PC-9 (cell line): ENCODE results near the gene FAM200B. TPM values are rescaled to one million over a fixed set of nuclear protein-coding genes. Genes with fewer than 3 reads are reported as not detected.

ENCODE experiments used
- BruUV-seq: library from RNA; stranded (reverse); fragments of 400-500 nt; replicated peaks from 2 replicates; lab custom pipeline; 2021; lab: Mats Ljungman, UMichigan
- CTCF ChIA-PET: fragments of 300-600 bp; sonication (Branson Sonifier 250); formaldehyde crosslinking; loops from one replicate; lab custom pipeline; 2022; ENCODE audit warnings: antibody characterized with exemption; lab: Charles Lee
- POLR2A ChIA-PET: fragments of 300-600 bp; sonication (Branson Sonifier 250); formaldehyde crosslinking; loops from one replicate; lab custom pipeline; 2022; ENCODE audit warnings: antibody characterized with exemption; ENCODE audit not compliant: unreplicated experiment; lab: Charles Lee
- DNase-seq, 2 experiments: peaks; one replicate each; pipeline versions ENCODE4 v3.0.0 to v3.0.0-alpha.2; 2015 to 2022; ENCODE audit warnings: mixed read lengths in 1 of 2
- H2AFZ ChIP-seq: fragments of 200-600 bp; sonication (generic); 2 replicates; pipeline ENCODE4 v1.8.1; 2017; ENCODE audit warnings: antibody characterized with exemption
- H3F3A ChIP-seq: fragments of 200-600 bp; sonication (generic); 2 replicates; pipeline ENCODE4 v1.8.1; 2017; ENCODE audit warnings: antibody characterized with exemption, mild to moderate bottlenecking, low read depth; ENCODE audit not compliant: insufficient read depth
- H3K27ac ChIP-seq: fragments of 200-600 bp; sonication (generic); 2 replicates; pipeline ENCODE4 v1.6.1; 2016; ENCODE audit warnings: mixed run types
- H3K27me3 ChIP-seq: fragments of 200-600 bp; sonication (generic); 2 replicates; pipeline ENCODE4 v1.6.1; 2016; ENCODE audit warnings: low read depth, mixed run types; ENCODE audit not compliant: insufficient read depth
- H3K36me3 ChIP-seq: fragments of 200-600 bp; sonication (generic); 2 replicates; pipeline ENCODE4 v1.6.1; 2016; ENCODE audit warnings: low read depth, mixed run types
- H3K4me1 ChIP-seq: fragments of 200-600 bp; sonication (generic); replicated peaks from 2 replicates; pipeline ENCODE4 v1.6.1; 2016; ENCODE audit warnings: mixed run types; ENCODE audit not compliant: insufficient read depth
- H3K4me2 ChIP-seq: fragments of 200-600 bp; sonication (generic); 2 replicates; pipeline ENCODE4 v1.6.1; 2017; ENCODE audit warnings: mixed run types
- H3K4me3 ChIP-seq: fragments of 200-600 bp; sonication (generic); 2 replicates; pipeline ENCODE4 v1.6.1; 2016; ENCODE audit warnings: mixed run types
- H3K79me2 ChIP-seq: fragments of 200-600 bp; sonication (generic); 2 replicates; pipeline ENCODE4 v1.6.1; 2017; ENCODE audit warnings: low read depth, mixed run types
- H3K9me2 ChIP-seq: fragments of 200-600 bp; sonication (generic); 2 replicates; pipeline ENCODE4 v1.8.1; 2017; ENCODE audit warnings: mild to moderate bottlenecking; ENCODE audit not compliant: insufficient read depth
- H3K9me3 ChIP-seq: fragments of 200-600 bp; sonication (generic); 2 replicates; pipeline ENCODE4 v1.8.1; 2016; ENCODE audit warnings: low read depth; ENCODE audit not compliant: insufficient read depth
- H4K20me1 ChIP-seq: fragments of 200-600 bp; sonication (generic); 2 replicates; pipeline ENCODE4 v1.8.1; 2017; ENCODE audit not compliant: insufficient read depth
- EZH2 ChIP-seq: fragments of 200-600 bp; sonication (generic); IDR thresholded peaks from 2 replicates; pipeline ENCODE4 v1.8.0; 2017; ENCODE audit warnings: antibody characterized with exemption, low read depth
- intact Hi-C: fragments of 100-400 bp; cut with micrococcal nuclease; formaldehyde crosslinking; loops from one replicate; pipeline ENCODE4 v1.10.0; 2022; ENCODE audit not compliant: unreplicated experiment
- total RNA-seq: library from RNA; stranded (reverse); gene quantifications from 2 replicates; pipeline ENCODE4 v1.2.3, GENCODE V29; 2021
- TF ChIP-seq, protein P1 (sequence below): fragments of 200-600 bp; sonication (generic); conservative IDR thresholded peaks from 2 replicates; pipeline ENCODE4 v1.6.1; 2017; ENCODE audit warnings: mixed run types, antibody characterized with exemption, mild to moderate bottlenecking, moderate library complexity

FAM200B gene
- total RNA-seq, 1 experiment from 2014 or later, result 32.4 TPM

GRCh38 chr4:15652191-15652590, 29.4 kb upstream of the FAM200B start:
- Histone ChIP-seq H3K4me3 (no peak overlapping the region; the same call in 1 of the 2 replicates), H3K27ac (no peak overlapping the region), H3K79me2 (peaks cover 72% of the 10 kb centered on the region), H4K20me1 (no peaks in the 10 kb centered on the region), H3K4me1 (peaks cover 19% of the 10 kb centered on the region), H3K9me3 (no peaks in the 10 kb centered on the region), H3K4me2 (peak overlapping the region; percentile 99), H3K9me2 (no peaks in the 10 kb centered on the region), H3K36me3 (no peaks in the 10 kb centered on the region; the same call in 1 of the 2 replicates), H2AFZ (no peak overlapping the region), H3K27me3 (no peaks in the 10 kb centered on the region), H3F3A (no peaks in the 10 kb centered on the region; the same call in 1 of the 2 replicates)
- ChIA-PET POLR2A (no interaction called here), CTCF (no interaction called here)
- TF ChIP-seq EZH2, result no peak
- TF ChIP-seq, protein P1, sequence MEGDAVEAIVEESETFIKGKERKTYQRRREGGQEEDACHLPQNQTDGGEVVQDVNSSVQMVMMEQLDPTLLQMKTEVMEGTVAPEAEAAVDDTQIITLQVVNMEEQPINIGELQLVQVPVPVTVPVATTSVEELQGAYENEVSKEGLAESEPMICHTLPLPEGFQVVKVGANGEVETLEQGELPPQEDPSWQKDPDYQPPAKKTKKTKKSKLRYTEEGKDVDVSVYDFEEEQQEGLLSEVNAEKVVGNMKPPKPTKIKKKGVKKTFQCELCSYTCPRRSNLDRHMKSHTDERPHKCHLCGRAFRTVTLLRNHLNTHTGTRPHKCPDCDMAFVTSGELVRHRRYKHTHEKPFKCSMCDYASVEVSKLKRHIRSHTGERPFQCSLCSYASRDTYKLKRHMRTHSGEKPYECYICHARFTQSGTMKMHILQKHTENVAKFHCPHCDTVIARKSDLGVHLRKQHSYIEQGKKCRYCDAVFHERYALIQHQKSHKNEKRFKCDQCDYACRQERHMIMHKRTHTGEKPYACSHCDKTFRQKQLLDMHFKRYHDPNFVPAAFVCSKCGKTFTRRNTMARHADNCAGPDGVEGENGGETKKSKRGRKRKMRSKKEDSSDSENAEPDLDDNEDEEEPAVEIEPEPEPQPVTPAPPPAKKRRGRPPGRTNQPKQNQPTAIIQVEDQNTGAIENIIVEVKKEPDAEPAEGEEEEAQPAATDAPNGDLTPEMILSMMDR, result no peak
- intact Hi-C loops, result loop anchor here (5.0 to 10.0 kb wide), 3 partner anchors 40 to 417 kb away; partner anchors contain the start of gene CD38
- no peak for DNase-seq
- BruUV-seq, result no TSS peak

DNA sequence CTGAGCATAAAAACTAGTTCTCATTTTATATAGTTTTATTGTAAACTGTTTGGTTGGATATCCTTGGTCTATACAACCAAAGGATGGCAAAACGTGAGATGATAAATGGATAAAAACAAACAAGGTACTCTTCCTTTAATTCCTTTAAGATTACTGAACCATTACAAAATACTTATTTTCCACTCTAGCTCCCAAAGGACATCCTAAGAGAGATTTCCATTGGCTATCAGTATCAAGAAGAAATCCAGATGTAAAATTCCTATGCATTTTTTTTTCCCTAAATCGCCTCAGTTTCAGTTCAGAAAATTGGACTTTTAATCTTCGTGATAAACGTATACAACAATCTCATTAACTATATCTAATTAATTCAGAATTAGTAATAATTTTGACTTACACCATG, 28.8 kb upstream of the FAM200B start:
- Histone ChIP-seq H3K36me3 (no peaks in the 10 kb centered on the region; the same call in 1 of the 2 replicates), H3F3A (no peaks in the 10 kb centered on the region; the same call in 1 of the 2 replicates), H3K79me2 (peaks cover 66% of the 10 kb centered on the region), H3K27me3 (no peaks in the 10 kb centered on the region), H3K4me2 (peak overlapping the region; percentile 99), H4K20me1 (no peaks in the 10 kb centered on the region), H3K9me2 (no peaks in the 10 kb centered on the region), H3K4me3 (peak overlapping the region; percentile 83; the same call in 1 of the 2 replicates), H2AFZ (no peak overlapping the region), H3K9me3 (no peaks in the 10 kb centered on the region), H3K4me1 (peaks cover 19% of the 10 kb centered on the region), H3K27ac (0 out of 2 replicates have a peak overlapping the region, but pooled peaks have one; percentile 52)
- ChIA-PET POLR2A (no interaction called here), CTCF (no interaction called here)
- no TSS peak for BruUV-seq
- TF ChIP-seq, protein P1, result no peak
- no peak for TF ChIP-seq EZH2
- intact Hi-C loops, result loop anchor here (5.0 to 10.0 kb wide), 3 partner anchors 39 to 418 kb away; partner anchors contain the start of gene CD38
- no peak for DNase-seq

DNA sequence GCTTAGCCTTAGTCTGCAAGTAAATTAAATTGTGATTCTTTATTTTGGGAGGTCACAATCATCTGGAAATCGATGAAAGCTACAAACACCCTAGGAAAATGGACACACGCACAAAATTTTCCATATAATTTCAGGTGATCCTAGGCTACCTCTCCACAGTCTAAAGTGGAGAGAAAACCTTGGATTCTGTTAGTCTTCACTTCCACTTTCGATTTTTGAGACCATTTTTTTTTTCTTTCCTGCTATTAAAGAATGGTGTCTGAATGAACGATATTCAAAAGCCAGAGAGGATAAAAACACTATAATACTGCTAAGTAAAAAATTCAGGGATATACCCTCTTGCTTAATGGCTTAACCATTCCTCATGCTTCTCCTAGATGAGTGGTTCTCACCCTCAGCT, 28.2 kb upstream of the FAM200B start:
- POLR2A ChIA-PET, result no interaction called here

More for the DNA sequence above, 28.2 kb upstream of the FAM200B start:
- BruUV-seq, result no TSS peak
- peaks cover 60% of the 10 kb centered on the region for H3K79me2 ChIP-seq
- H3K9me3 ChIP-seq, result no peaks in the 10 kb centered on the region
- H3K9me2 ChIP-seq, result no peaks in the 10 kb centered on the region
- no peaks in the 10 kb centered on the region for H4K20me1 ChIP-seq
- no peak for DNase-seq
- peak overlapping the region; percentile 52; the same call in 1 of the 2 replicates for H3K27ac ChIP-seq
- TF ChIP-seq EZH2, result no peak
- TF ChIP-seq, protein P1, result no peak
- H3K4me2 ChIP-seq, result peak overlapping the region; percentile 99
- no peaks in the 10 kb centered on the region; the same call in 1 of the 2 replicates for H3F3A ChIP-seq
- H3K27me3 ChIP-seq, result no peaks in the 10 kb centered on the region
- H3K4me3 ChIP-seq, result peak overlapping the region; percentile 83
- no peak overlapping the region for H2AFZ ChIP-seq
- intact Hi-C loops, result loop anchor here (5.0 to 10.0 kb wide), 3 partner anchors 39 to 419 kb away; partner anchors contain the start of gene CD38
- H3K36me3 ChIP-seq, result no peaks in the 10 kb centered on the region; the same call in 1 of the 2 replicates
- H3K4me1 ChIP-seq, result peaks cover 19% of the 10 kb centered on the region
- CTCF ChIA-PET, result no interaction called here
